Measurements from ENCODE around the gene KCNH3. TPM values are rescaled to one million over a fixed set of nuclear protein-coding genes. Genes with fewer than 3 reads are reported as not detected.

KCNH3 gene
- total RNA-seq, 1 donor from 2014 or later, result 0.12 TPM

DNA sequence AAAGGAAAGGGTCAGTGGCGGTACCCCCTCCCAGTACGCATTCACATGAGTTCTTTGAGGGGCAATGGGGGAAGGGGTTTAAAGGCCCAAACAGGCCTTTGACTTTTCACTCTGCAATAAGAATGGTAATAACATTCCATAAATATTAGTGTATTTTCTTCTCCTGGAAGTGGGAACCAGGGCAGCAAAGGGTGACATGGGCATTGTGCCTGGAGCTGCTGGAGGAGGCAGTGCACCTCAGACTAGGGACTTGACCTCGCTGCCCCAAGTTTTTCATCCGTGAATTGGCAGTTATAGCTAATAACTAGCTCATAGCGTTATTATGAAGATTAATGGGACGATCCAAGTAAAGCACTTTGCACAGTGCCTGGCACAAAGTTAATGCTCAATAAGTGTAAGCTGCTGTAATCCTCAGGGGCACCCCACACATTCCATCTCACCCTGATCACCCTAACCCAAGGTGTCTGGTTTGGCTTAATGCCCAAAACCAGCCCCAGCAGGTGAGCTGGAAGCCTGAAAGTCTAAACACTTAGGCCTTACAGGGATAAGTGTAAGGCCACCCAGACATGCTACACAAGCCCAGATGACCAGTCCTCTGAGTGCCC is 2.8 kb upstream of the KCNH3 start:
- no peak for TF ChIP-seq CTCF (conservative IDR thresholded peaks at IDR 0.05; ENCODE audit: low read depth, low read length)
- DNase-seq (ENCODE audit: low read depth), result no peak
- no peak overlapping the region for H3K4me3 ChIP-seq (ENCODE audit: low read depth, low read length)

GRCh38 chr12:49536526-49537071 is 2.2 kb upstream of the KCNH3 start:
- TF ChIP-seq CTCF (conservative IDR thresholded peaks at IDR 0.05; ENCODE audit: low read depth, low read length), result no peak
- H3K4me3 ChIP-seq (ENCODE audit: low read depth, low read length), result no peak overlapping the region
- no peak for DNase-seq (ENCODE audit: low read depth)

DNA sequence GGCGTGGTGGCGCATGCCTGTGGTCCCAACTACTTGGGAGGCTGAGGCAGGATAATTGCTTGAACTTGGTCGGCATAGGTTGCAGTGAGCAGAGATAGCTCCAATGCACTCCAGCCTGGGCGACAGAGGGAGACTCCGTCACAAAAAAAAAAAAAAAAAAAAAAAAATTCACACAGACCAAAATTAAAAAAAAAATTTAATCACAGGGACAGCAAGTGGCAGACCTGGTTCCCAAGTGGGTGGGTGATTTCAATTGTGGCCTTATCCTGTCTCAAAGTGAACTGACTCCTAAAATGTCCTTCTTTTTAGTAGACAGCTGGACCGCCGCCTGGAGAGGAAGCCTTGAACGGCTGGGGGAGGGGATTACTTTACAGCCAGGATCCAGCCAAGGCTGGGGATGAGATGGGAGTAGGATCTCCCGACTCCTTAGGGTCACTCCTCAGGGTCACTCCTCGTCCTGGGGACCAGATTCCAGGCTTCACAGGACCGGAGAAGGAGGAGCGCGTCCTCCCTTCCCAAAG is 1.5 kb upstream of the KCNH3 start:
- H3K4me3 ChIP-seq (ENCODE audit: low read depth, low read length), result peak overlapping the region; percentile 40
- TF ChIP-seq CTCF (conservative IDR thresholded peaks at IDR 0.05; ENCODE audit: low read depth, low read length), result no peak
- DNase-seq (ENCODE audit: low read depth), result no peak

DNA sequence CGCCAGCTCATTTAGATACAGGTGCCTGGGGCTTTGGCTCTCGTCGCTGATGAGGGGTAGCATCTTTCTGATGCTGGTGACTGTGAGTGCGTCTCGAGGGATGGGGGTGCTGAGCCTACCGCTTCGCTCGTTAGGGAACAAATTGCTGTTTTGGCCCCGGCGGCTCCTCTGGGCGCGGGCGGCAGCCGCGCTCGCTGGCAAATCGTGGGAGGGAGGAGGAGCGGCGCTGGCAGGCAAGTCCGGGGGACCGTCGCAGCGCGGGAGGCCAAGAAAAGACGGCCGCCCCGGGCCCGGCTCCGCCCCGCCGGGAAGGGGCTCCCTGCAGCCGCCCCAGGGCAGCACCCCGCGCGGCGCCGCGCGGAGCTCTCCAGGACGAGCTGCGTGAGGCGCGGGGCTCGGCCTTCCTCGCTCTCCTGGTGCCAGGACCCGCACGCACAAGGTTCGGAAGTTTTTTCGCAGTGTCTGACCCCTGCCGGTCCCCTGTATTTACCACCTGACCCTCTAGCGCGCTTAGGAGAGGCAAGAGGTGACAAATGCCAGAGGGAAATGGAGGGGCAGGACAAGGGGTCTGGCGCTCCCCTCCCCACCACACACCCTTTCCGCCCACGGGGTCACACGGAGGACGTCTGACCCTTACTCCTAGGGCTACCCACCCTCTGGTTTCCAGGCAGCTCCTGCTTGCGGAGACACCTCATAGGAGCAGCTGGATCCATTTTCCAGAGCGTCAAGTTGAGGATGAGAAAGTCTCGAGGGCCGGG is 899 bp upstream of the KCNH3 start:
- TF ChIP-seq CTCF (conservative IDR thresholded peaks at IDR 0.05; ENCODE audit: low read depth, low read length), result peak; percentile 12
- no peak for DNase-seq (ENCODE audit: low read depth)

DNA sequence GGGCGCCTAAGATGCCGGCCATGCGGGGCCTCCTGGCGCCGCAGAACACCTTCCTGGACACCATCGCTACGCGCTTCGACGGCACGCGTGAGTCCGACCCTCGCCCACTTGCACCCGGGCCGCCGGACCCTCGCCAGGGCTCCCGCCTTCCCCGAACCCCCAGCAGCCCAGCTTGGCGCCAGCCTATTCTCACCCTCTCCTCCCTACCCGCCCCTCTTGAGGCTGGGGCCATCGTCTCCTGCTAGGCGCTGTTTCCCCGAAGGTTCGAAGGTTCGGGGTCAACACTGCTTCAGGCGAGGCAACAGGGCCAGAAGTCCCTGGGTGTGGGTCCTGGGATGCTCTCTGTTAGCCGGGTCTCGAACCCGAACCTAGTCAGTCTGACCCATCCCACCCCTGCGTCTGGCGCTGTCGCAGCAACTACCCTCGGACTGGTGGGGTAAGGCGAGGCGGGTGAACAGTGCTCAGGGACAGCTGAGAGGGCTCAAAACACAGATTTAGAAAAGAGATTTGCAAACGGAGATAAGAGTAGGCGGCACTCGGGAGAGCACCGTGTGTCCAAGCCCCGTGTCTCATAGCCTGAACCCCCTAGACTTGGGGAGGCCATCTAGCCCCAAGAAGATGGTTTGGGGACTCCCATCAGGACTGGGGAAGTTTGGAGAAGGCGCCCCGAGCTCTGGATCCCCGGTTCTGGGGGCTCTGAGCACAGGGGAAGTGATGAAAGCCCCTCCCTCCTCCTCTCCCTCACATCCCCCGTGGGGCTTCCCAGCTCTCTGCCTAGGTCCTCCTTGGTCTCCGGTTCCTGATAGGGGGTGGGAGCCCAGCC is 787 bp downstream of the KCNH3 start:
- no peak for TF ChIP-seq CTCF (conservative IDR thresholded peaks at IDR 0.05; ENCODE audit: low read depth, low read length)
- no peak for DNase-seq (ENCODE audit: low read depth)
- no peak overlapping the region for H3K4me3 ChIP-seq (ENCODE audit: low read depth, low read length)

More for the DNA sequence above, 899 bp upstream of the KCNH3 start:
- peak overlapping the region; percentile 40 for H3K4me3 ChIP-seq (ENCODE audit: low read depth, low read length)

GRCh38 chr12:49540229-49541139 is 1.7 kb downstream of the KCNH3 start:
- no peak for TF ChIP-seq CTCF (conservative IDR thresholded peaks at IDR 0.05; ENCODE audit: low read depth, low read length)
- no peak overlapping the region for H3K4me3 ChIP-seq (ENCODE audit: low read depth, low read length)
- no peak for DNase-seq (ENCODE audit: low read depth)

All from epithelial cell of proximal tubule (primary cell).